H1 (cell line): ENCODE results near the gene SLC22A31. TPM values are rescaled to one million over a fixed set of nuclear protein-coding genes. Genes with fewer than 3 reads are reported as not detected.
"Not testable (repeated sequence)": the region's sequence is repeated elsewhere in the genome, so short reads cannot be mapped to it uniquely, and the experiment has no call there.

Experiments used
- CTCF ChIA-PET: fragments of 300-600 bp; sonication (Branson Sonifier 250); formaldehyde crosslinking; loops from one replicate; lab custom pipeline; 2021; ENCODE audit not compliant: partially characterized antibody; lab: Charles Lee
- POLR2A ChIA-PET: fragments of 300-600 bp; sonication (Branson Sonifier 250); formaldehyde crosslinking; loops from one replicate; lab custom pipeline; 2021; ENCODE audit warnings: inconsistent platforms; ENCODE audit not compliant: partially characterized antibody; lab: Charles Lee
- DNase-seq, 2 experiments: peaks; one replicate each; pipeline versions ENCODE4 v3.0.0 to v3.0.0-alpha.2; 2010 to 2022; ENCODE audit warnings: low spot score in 2 of 2, low read depth in 1 of 2, mixed read lengths in 1 of 2
- FAIRE-seq: peaks from 2 replicates; lab custom pipeline; 2011; peaks lifted over from hg19 to GRCh38; lab: Jason Lieb, UNC
- H2AFZ ChIP-seq: 2 replicates; pipeline ENCODE4 v1.8.1; 2012; ENCODE audit warnings: low read length, inconsistent platforms
- H2AK5ac ChIP-seq: 2 replicates; pipeline ENCODE4 v1.6.1; 2013; ENCODE audit warnings: low read depth, low read length
- H2BK120ac ChIP-seq: replicated peaks from 2 replicates; pipeline ENCODE3; 2013; ENCODE audit warnings: low read depth, low read length, inconsistent platforms
- H2BK12ac ChIP-seq: 2 replicates; pipeline ENCODE4 v1.6.1; 2013; ENCODE audit warnings: low read depth, low read length
- H2BK15ac ChIP-seq: 2 replicates; pipeline ENCODE4 v1.6.1; 2013; ENCODE audit warnings: low read length
- H2BK20ac ChIP-seq: 2 replicates; pipeline ENCODE4 v1.6.1; 2013; ENCODE audit warnings: low read length
- H2BK5ac ChIP-seq: 2 replicates; pipeline ENCODE4 v1.6.1; 2013; ENCODE audit warnings: low read depth, low read length
- H3K14ac ChIP-seq: 2 replicates; pipeline ENCODE4 v1.6.1; 2013; ENCODE audit warnings: inconsistent platforms; ENCODE audit not compliant: insufficient read length
- H3K18ac ChIP-seq: 2 replicates; pipeline ENCODE4 v1.6.1; 2013; ENCODE audit warnings: low read length; ENCODE audit errors: extremely low read depth
- H3K23ac ChIP-seq: 2 replicates; pipeline ENCODE4 v1.6.1; 2013; ENCODE audit warnings: inconsistent platforms; ENCODE audit not compliant: insufficient read length
- H3K23me2 ChIP-seq: 2 replicates; pipeline ENCODE4 v1.6.1; 2013; ENCODE audit warnings: low read depth, low read length
- H3K27ac ChIP-seq: 2 replicates; pipeline ENCODE4 v1.6.1; 2011; ENCODE audit warnings: low read depth, low read length, inconsistent platforms
- H3K27me3 ChIP-seq, 4 experiments: replicated peaks in 1 of 4; 1 replicate in 1 of 4; 2 replicates in 3 of 4; pipeline versions ENCODE4 v1.6.1 to v1.8.1; 2011 to 2013; ENCODE audit warnings: low read length in 3 of 4, mild to moderate bottlenecking in 3 of 4, inconsistent platforms in 2 of 4, mixed read lengths in 2 of 4, moderate library complexity in 1 of 4; ENCODE audit not compliant: control insufficient read depth in 3 of 4, insufficient read depth in 3 of 4; ENCODE audit errors: extremely low read depth in 1 of 4
- H3K36me3 ChIP-seq, 4 experiments: 2 replicates each; pipeline versions ENCODE4 v1.6.1 to v1.8.1; 2011 to 2013; ENCODE audit warnings: mild to moderate bottlenecking in 4 of 4, low read length in 3 of 4, moderate library complexity in 2 of 4, control low read depth in 1 of 4, inconsistent platforms in 1 of 4; ENCODE audit not compliant: insufficient read depth in 4 of 4, control insufficient read depth in 2 of 4
- H3K4ac ChIP-seq: replicated peaks from 2 replicates; pipeline ENCODE3; 2013; ENCODE audit warnings: low read length, low read depth, mixed read lengths, inconsistent platforms; ENCODE audit not compliant: insufficient read length
- H3K4me1 ChIP-seq, 4 experiments: replicated peaks in 1 of 4; 1 replicate in 1 of 4; 2 replicates in 3 of 4; pipeline versions ENCODE4 v1.6.1 to v1.8.1; 2011 to 2013; ENCODE audit warnings: low read length in 3 of 4, inconsistent platforms in 2 of 4, mixed read lengths in 1 of 4; ENCODE audit not compliant: insufficient read depth in 4 of 4, control insufficient read depth in 3 of 4
- H3K4me2 ChIP-seq, 2 experiments: 2 replicates each; pipeline versions ENCODE4 v1.6.1 to v1.8.1; 2011 to 2013; ENCODE audit warnings: low read depth in 2 of 2, low read length in 2 of 2, control low read depth in 1 of 2, inconsistent platforms in 1 of 2, mild to moderate bottlenecking in 1 of 2; ENCODE audit not compliant: insufficient read depth in 1 of 2
- H3K4me3 ChIP-seq, 4 experiments: fragments of 200-600, 300-600 bp in 1 of 4; sonication (generic), shearing (Covaris generic), sonication (Bioruptor Twin) in 1 of 4; 2 replicates each; pipeline versions ENCODE4 v1.5.1 to v1.8.1; 2011 to 2016; ENCODE audit warnings: low read length in 4 of 4, low read depth in 3 of 4, control low read depth in 2 of 4, inconsistent platforms in 2 of 4, mild to moderate bottlenecking in 2 of 4, mixed read lengths in 1 of 4, moderate library complexity in 1 of 4; ENCODE audit not compliant: insufficient read depth in 2 of 4; ENCODE audit errors: extremely low read depth in 1 of 4
- H3K56ac ChIP-seq: replicated peaks from 2 replicates; pipeline ENCODE3; 2013; ENCODE audit warnings: low read depth, mild to moderate bottlenecking, mixed read lengths, low read length, inconsistent platforms; ENCODE audit not compliant: insufficient read length
- H3K79me1 ChIP-seq: 2 replicates; pipeline ENCODE4 v1.6.1; 2013; ENCODE audit warnings: low read depth, low read length, control low read depth
- H3K79me2 ChIP-seq, 2 experiments: 2 replicates each; pipeline versions ENCODE4 v1.6.1 to v1.8.1; 2012 to 2013; ENCODE audit warnings: low read length in 2 of 2, mild to moderate bottlenecking in 2 of 2, inconsistent platforms in 1 of 2; ENCODE audit not compliant: insufficient read depth in 2 of 2, control insufficient read depth in 1 of 2
- H3K9ac ChIP-seq, 4 experiments: replicated peaks in 1 of 4; 1 replicate in 1 of 4; 2 replicates in 3 of 4; pipeline versions ENCODE4 v1.6.1 to v1.8.1; 2011 to 2013; ENCODE audit warnings: low read depth in 3 of 4, low read length in 3 of 4, control low read depth in 2 of 4, mild to moderate bottlenecking in 2 of 4, moderate library complexity in 2 of 4, inconsistent platforms in 1 of 4; ENCODE audit errors: extremely low read depth in 1 of 4
- H3K9me3 ChIP-seq, 2 experiments: 2 replicates each; pipeline versions ENCODE4 v1.6.1 to v1.8.1; 2012 to 2013; ENCODE audit warnings: mild to moderate bottlenecking in 2 of 2, moderate library complexity in 2 of 2, control low read depth in 1 of 2, inconsistent platforms in 1 of 2, low read depth in 1 of 2, low read length in 1 of 2, mixed read lengths in 1 of 2; ENCODE audit not compliant: insufficient read depth in 2 of 2
- H4K20me1 ChIP-seq, 2 experiments: replicated peaks in 1 of 2; 2 replicates each; pipeline versions ENCODE3 to v1.8.1; 2011 to 2013; ENCODE audit warnings: inconsistent platforms in 2 of 2, low read length in 2 of 2, mild to moderate bottlenecking in 1 of 2; ENCODE audit not compliant: insufficient read depth in 2 of 2, control insufficient read depth in 1 of 2
- H4K5ac ChIP-seq: 2 replicates; pipeline ENCODE4 v1.6.1; 2013; ENCODE audit warnings: low read length, low read depth, mixed read lengths, inconsistent platforms; ENCODE audit not compliant: insufficient read length
- H4K8ac ChIP-seq: 2 replicates; pipeline ENCODE4 v1.8.0; 2013; ENCODE audit warnings: mild to moderate bottlenecking, moderate library complexity, low read length, inconsistent platforms; ENCODE audit not compliant: insufficient read depth; ENCODE audit errors: extremely low read depth
- H4K91ac ChIP-seq: replicated peaks from 2 replicates; pipeline ENCODE3; 2013; ENCODE audit warnings: low read length, mixed read lengths, inconsistent platforms; ENCODE audit not compliant: insufficient read length
- KDM1A ChIP-seq: fragments of 200-600, 300-600 bp; sonication (generic); IDR thresholded peaks from 2 replicates; pipeline ENCODE4 v1.7.1; 2016; ENCODE audit warnings: mild to moderate bottlenecking, low read length, borderline replicate concordance
- WGBS, 2 experiments: shearing (Covaris generic) in 1 of 2; methylation state at CpG; one replicate each; pipeline versions ENCODE4 v1.1.6 to v1.1.7; 2013 to 2015; ENCODE audit warnings: low lambda C conversion rate in 2 of 2, mixed read lengths in 2 of 2, inconsistent platforms in 1 of 2, low coverage in 1 of 2, missing lambda C conversion rate in 1 of 2; ENCODE audit not compliant: insufficient replicate concordance in 2 of 2, insufficient coverage in 1 of 2, insufficient read length in 1 of 2; ENCODE audit errors: extremely low coverage in 1 of 2, missing lambda C conversion rate in 1 of 2; 5-methylcytosine and 5-hydroxymethylcytosine counted together
- polyA plus RNA-seq, 7 experiments: library from polyadenylated mRNA; depleted of rRNA in 3 of 7; stranded (reverse) in 5 of 7; unstranded in 2 of 7; fragments of >200 nt in 5 of 7; fragments of 200-250 nt in 2 of 7; gene quantifications; 1 replicate in 5 of 7; 2 replicates in 1 of 7; 4 replicates in 1 of 7; pipeline versions ENCODE4 v1.2.1 to v1.2.3, GENCODE V29; 2011 to 2013; ENCODE audit warnings: missing spikeins in 2 of 7, mixed read lengths in 2 of 7
- total RNA-seq: library from RNA; stranded (reverse); fragmentation: NEBNext Ultra II Directional; extraction: Animal tissue kit (Norgen Biotek cat#: 25700); gene quantifications from 2 replicates; pipeline ENCODE4 v1.2.1, GENCODE V29; 2021

Gene SLC22A31
- total and polyA plus RNA-seq, 2 of the 8 experiments (the other 6 are each of a cell fraction or from before 2014, with no cell fraction given): 7.7 to 10.6 TPM

GRCh38 chr16:89186593-89187031 is 13.7 kb downstream of the SLC22A31 start:
- H3K4me2 ChIP-seq, H4K20me1 ChIP-seq, DNase-seq, H3K4ac ChIP-seq, H2BK20ac ChIP-seq, H3K4me3 ChIP-seq, H3K79me1 ChIP-seq, H4K91ac ChIP-seq, H3K9ac ChIP-seq, H3K23me2 ChIP-seq, H2AK5ac ChIP-seq, FAIRE-seq, H3K18ac ChIP-seq, H2BK120ac ChIP-seq, CTCF ChIA-PET, H3K36me3 ChIP-seq, H3K27me3 ChIP-seq, H2BK12ac ChIP-seq, POLR2A ChIA-PET, H3K79me2 ChIP-seq, H3K27ac ChIP-seq, H2AFZ ChIP-seq, H3K56ac ChIP-seq, H3K14ac ChIP-seq, H4K8ac ChIP-seq, H2BK5ac ChIP-seq, H3K9me3 ChIP-seq, H2BK15ac ChIP-seq, H3K4me1 ChIP-seq, H4K5ac ChIP-seq, H3K23ac ChIP-seq: not testable (repeated sequence)
- TF ChIP-seq KDM1A: peak; percentile 29; the same call in 1 of the 2 replicates
- WGBS, 2 experiments: 89% methylated on average over 20 of the region's 20 CpGs; no CpG with 5 or more reads in 1 of the 2 experiments
